NCI-H2196 (cell line): ENCODE measurements around the gene GRIK5.
"Not testable (repeated sequence)": the region's sequence is repeated elsewhere in the genome, so short reads cannot be mapped to it uniquely, and the experiment has no call there.

Source experiments
- DNase-seq: peaks from one replicate; lab custom pipeline; 2025; ENCODE audit not compliant: unreplicated experiment; lab: John Stamatoyannopoulos, UW

Gene GRIK5

GRCh38 chr19:42069619-42070351 lies at the start of gene GRIK5:
TSS of gene GRIK5 (minus strand) at chr19:42070206. CDS start at chr19:42065770, 4,436 bp downstream.
- DNase-seq, result no peak

- DNase-seq, result no peak
These were observed 47.1 kb upstream of the GRIK5 start for GRCh38 chr19:42117076-42117475.

- DNase-seq, result no peak
These were observed 46.5 kb upstream of the GRIK5 start for GRCh38 chr19:42116308-42117075.

- DNase-seq, result no peak
These were observed 45.7 kb upstream of the GRIK5 start for GRCh38 chr19:42115705-42116104.

GRCh38 chr19:42115219-42115618 lies 45.2 kb upstream of the GRIK5 start:
- no peak for DNase-seq

- peak; percentile 79 for DNase-seq
These were observed 44.4 kb upstream of the GRIK5 start for GRCh38 chr19:42114412-42114811.

GRCh38 chr19:42113641-42114348 lies 43.8 kb upstream of the GRIK5 start:
- DNase-seq, result peak; percentile 33

GRCh38 chr19:42111811-42112210 lies 41.8 kb upstream of the GRIK5 start:
- no peak for DNase-seq

GRCh38 chr19:42111384-42111783 lies 41.4 kb upstream of the GRIK5 start:
- DNase-seq, result no peak

- no peak for DNase-seq
These were observed 40.7 kb upstream of the GRIK5 start for GRCh38 chr19:42110658-42111057.

- DNase-seq, result no peak
These were observed 39.9 kb upstream of the GRIK5 start for GRCh38 chr19:42109896-42110295.

- DNase-seq, result peak; percentile 84
These were observed 38.8 kb upstream of the GRIK5 start for GRCh38 chr19:42108527-42109389.

GRCh38 chr19:42105368-42105767 lies 35.4 kb upstream of the GRIK5 start:
- no peak for DNase-seq

- DNase-seq, result no peak
These were observed 32.9 kb upstream of the GRIK5 start for GRCh38 chr19:42102877-42103276.

- DNase-seq, result not testable (repeated sequence)
These were observed 30.2 kb upstream of the GRIK5 start for GRCh38 chr19:42100241-42100640.

GRCh38 chr19:42099336-42099925 lies 29.4 kb upstream of the GRIK5 start:
- peak; percentile 54 for DNase-seq

GRCh38 chr19:42098781-42099180 lies 28.8 kb upstream of the GRIK5 start:
- peak; percentile 63 for DNase-seq

- no peak for DNase-seq
These were observed 27.5 kb upstream of the GRIK5 start for GRCh38 chr19:42097461-42097860.

GRCh38 chr19:42096255-42096837 lies 26.3 kb upstream of the GRIK5 start:
- no peak for DNase-seq

- no peak for DNase-seq
These were observed 25.8 kb upstream of the GRIK5 start for GRCh38 chr19:42095814-42096230.
